Keratinocyte (primary cell): ENCODE results near the gene ADAMTS7. TPM values are rescaled to one million over a fixed set of nuclear protein-coding genes. Genes with fewer than 3 reads are reported as not detected.

Source experiments
- DNase-seq: peaks from one replicate; pipeline ENCODE4 v3.0.0-alpha.2; 2011; ENCODE audit warnings: low read depth, missing footprints, low spot score
- FAIRE-seq: peaks from 2 replicates; lab custom pipeline; 2011; peaks lifted over from hg19 to GRCh38; lab: Jason Lieb, UNC
- H2AFZ ChIP-seq: 2 replicates; pipeline ENCODE4 v1.6.0; 2012; ENCODE audit warnings: low read length, control low read depth, inconsistent platforms; ENCODE audit not compliant: control insufficient read depth
- H3K27ac ChIP-seq: 2 replicates; pipeline ENCODE4 v1.5.1; 2011; ENCODE audit warnings: low read length; ENCODE audit not compliant: control insufficient read depth, insufficient read depth
- H3K27me3 ChIP-seq: 3 replicates; pipeline ENCODE4 v1.6.0; 2011; ENCODE audit warnings: low read length; ENCODE audit not compliant: control insufficient read depth, insufficient read depth; ENCODE audit errors: extremely low read depth
- H3K36me3 ChIP-seq, 2 experiments: 2 replicates in 1 of 2; 3 replicates in 1 of 2; pipeline ENCODE4 v1.5.1; 2011; ENCODE audit warnings: low read length in 2 of 2, mild to moderate bottlenecking in 1 of 2; ENCODE audit not compliant: control insufficient read depth in 2 of 2, insufficient read depth in 2 of 2; ENCODE audit errors: extremely low read depth in 1 of 2
- H3K4me1 ChIP-seq: 3 replicates; pipeline ENCODE4 v1.5.1; 2011; ENCODE audit warnings: low read length; ENCODE audit not compliant: control insufficient read depth, insufficient read depth; ENCODE audit errors: extremely low read depth
- H3K4me2 ChIP-seq: 3 replicates; pipeline ENCODE4 v1.6.0; 2011; ENCODE audit warnings: low read depth, low read length; ENCODE audit not compliant: control insufficient read depth, insufficient read depth; ENCODE audit errors: extremely low read depth
- H3K4me3 ChIP-seq, 3 experiments: fragments of 200-600 bp in 1 of 3; sonication (generic) in 1 of 3; 2 replicates in 2 of 3; 3 replicates in 1 of 3; pipeline ENCODE4 v1.5.1; 2011 to 2016; ENCODE audit warnings: low read length in 3 of 3, mild to moderate bottlenecking in 3 of 3, control low read depth in 2 of 3, inconsistent platforms in 1 of 3, low read depth in 1 of 3, mixed read lengths in 1 of 3, mixed run types in 1 of 3, moderate library complexity in 1 of 3; ENCODE audit not compliant: control insufficient read depth in 2 of 3, insufficient read depth in 2 of 3; ENCODE audit errors: extremely low read depth in 1 of 3
- H3K79me2 ChIP-seq: 2 replicates; pipeline ENCODE4 v1.6.0; 2012; ENCODE audit warnings: low read length; ENCODE audit not compliant: control insufficient read depth, insufficient read depth
- H3K9ac ChIP-seq: 3 replicates; pipeline ENCODE4 v1.6.0; 2011; ENCODE audit warnings: low read length; ENCODE audit not compliant: control insufficient read depth, insufficient read depth; ENCODE audit errors: extremely low read depth
- H3K9me1 ChIP-seq: 3 replicates; pipeline ENCODE4 v1.6.0; 2011; ENCODE audit warnings: low read length; ENCODE audit not compliant: control insufficient read depth, insufficient read depth; ENCODE audit errors: extremely low read depth
- H3K9me3 ChIP-seq: 2 replicates; pipeline ENCODE4 v1.5.1; 2012; ENCODE audit warnings: low read depth, low read length; ENCODE audit not compliant: control insufficient read depth
- H4K20me1 ChIP-seq: 3 replicates; pipeline ENCODE4 v1.6.0; 2011; ENCODE audit warnings: low read length; ENCODE audit not compliant: control insufficient read depth, insufficient read depth; ENCODE audit errors: extremely low read depth
- EZH2 ChIP-seq: IDR thresholded peaks from one replicate; pipeline ENCODE4 v1.6.1; 2012; ENCODE audit warnings: inconsistent platforms, mild to moderate bottlenecking, low read length, moderate library complexity
- dilution Hi-C: fragments of 300-500 bp; cut with MboI; formaldehyde crosslinking; loops from one replicate; pipeline ENCODE4 v1.7.0; 2020; ENCODE audit warnings: low sequenced_read_pairs; ENCODE audit not compliant: extremely low pct_ligation_motif_present
- polyA plus RNA-seq, 5 experiments: library from polyadenylated mRNA; depleted of rRNA in 3 of 5; stranded (reverse) in 3 of 5; stranded (forward) in 1 of 5; unstranded in 1 of 5; fragments of >200 nt; gene quantifications; 1 replicate in 1 of 5; 2 replicates in 3 of 5; 3 replicates in 1 of 5; pipeline versions ENCODE4 v1.2.1 to v1.2.3, GENCODE V29; 2011 to 2012; ENCODE audit warnings: missing spikeins in 2 of 5, low read depth in 1 of 5, low replicate concordance in 1 of 5
- TF ChIP-seq, protein P1 (sequence below), 3 experiments: IDR thresholded peaks in 1 of 3; conservative IDR thresholded peaks in 1 of 3; optimal IDR thresholded peaks in 1 of 3; 2 replicates in 2 of 3; 3 replicates in 1 of 3; pipeline versions ENCODE3 to v1.5.1; 2011; ENCODE audit warnings: low read length in 3 of 3, mild to moderate bottlenecking in 3 of 3, moderate library complexity in 2 of 3, control low read depth in 1 of 3, inconsistent platforms in 1 of 3; ENCODE audit not compliant: insufficient read depth in 2 of 3; ENCODE audit errors: extremely low read depth in 1 of 3

The ADAMTS7 gene
- polyA plus RNA-seq, 1 donor (not counting 4 experiments of a cell fraction or from before 2014, with no cell fraction given): 0.13 TPM

DNA sequence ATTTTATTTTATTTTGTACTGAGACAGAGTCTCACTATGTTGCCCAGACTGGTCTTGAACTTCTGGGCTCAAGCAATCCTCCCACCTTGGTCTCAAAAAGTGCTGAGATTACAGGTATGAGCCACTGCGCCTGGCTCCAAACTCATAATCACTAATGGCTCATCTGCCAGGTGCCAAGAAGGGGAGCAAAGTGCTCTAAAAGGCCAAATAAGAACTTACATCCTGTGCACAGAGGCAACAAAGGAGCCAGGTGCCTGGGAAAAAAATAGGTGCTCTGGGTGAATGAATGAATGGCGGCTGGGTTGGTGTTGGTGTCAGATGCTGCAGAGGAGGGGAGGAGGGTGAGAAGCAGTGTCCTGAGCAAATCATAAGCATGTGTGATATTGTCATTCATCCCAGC lies 25.9 kb upstream of the ADAMTS7 start:
- Histone ChIP-seq H2AFZ (no peak overlapping the region), H3K79me2 (no peaks in the 10 kb centered on the region), H3K36me3 (no peaks in the 10 kb centered on the region), H3K9me1 (no peaks in the 10 kb centered on the region), H3K4me1 (no peaks in the 10 kb centered on the region), H3K9ac (no peak overlapping the region), H3K4me2 (no peak overlapping the region), H3K27me3 (peaks cover under 1% of the 10 kb centered on the region), H3K9me3 (no peaks in the 10 kb centered on the region), H3K27ac (no peak overlapping the region), H4K20me1 (no peaks in the 10 kb centered on the region), H3K4me3 (no peak overlapping the region)
- TF ChIP-seq, protein P1, sequence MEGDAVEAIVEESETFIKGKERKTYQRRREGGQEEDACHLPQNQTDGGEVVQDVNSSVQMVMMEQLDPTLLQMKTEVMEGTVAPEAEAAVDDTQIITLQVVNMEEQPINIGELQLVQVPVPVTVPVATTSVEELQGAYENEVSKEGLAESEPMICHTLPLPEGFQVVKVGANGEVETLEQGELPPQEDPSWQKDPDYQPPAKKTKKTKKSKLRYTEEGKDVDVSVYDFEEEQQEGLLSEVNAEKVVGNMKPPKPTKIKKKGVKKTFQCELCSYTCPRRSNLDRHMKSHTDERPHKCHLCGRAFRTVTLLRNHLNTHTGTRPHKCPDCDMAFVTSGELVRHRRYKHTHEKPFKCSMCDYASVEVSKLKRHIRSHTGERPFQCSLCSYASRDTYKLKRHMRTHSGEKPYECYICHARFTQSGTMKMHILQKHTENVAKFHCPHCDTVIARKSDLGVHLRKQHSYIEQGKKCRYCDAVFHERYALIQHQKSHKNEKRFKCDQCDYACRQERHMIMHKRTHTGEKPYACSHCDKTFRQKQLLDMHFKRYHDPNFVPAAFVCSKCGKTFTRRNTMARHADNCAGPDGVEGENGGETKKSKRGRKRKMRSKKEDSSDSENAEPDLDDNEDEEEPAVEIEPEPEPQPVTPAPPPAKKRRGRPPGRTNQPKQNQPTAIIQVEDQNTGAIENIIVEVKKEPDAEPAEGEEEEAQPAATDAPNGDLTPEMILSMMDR (optimal IDR thresholded peaks at IDR 0.05 in 1 of 3, IDR thresholded peaks at IDR 0.05 in 1 of 3, conservative IDR thresholded peaks at IDR 0.05 in 1 of 3; ENCODE audit: extremely low read depth in 1 of 3, insufficient read depth in 2 of 3, low read length in 3 of 3): no peak
- dilution Hi-C loops: no loop called here
- FAIRE-seq: no peak
- DNase-seq: no peak

DNA sequence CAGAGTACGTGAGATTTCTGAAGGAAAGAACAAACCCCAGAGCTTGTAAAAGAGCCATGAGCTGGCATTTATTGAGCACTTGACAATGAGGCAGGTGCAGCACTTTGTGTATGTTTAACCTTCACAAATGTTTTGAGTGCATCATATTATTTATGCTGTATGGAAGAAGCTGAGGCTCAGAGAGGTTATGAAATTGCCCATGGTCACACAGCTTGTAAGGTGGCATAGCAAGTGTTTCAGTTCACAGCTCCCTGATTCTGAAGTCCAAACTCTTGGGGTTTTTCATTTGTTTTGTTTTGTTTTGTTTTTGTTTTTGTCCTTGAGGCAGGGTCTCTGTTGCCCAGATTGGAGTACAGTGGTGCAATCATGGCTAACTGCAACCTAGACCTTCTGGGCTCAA lies 25.1 kb upstream of the ADAMTS7 start:
- Histone ChIP-seq H3K4me3 (no peak overlapping the region), H3K27ac (no peak overlapping the region), H3K9me3 (no peaks in the 10 kb centered on the region), H3K4me1 (no peaks in the 10 kb centered on the region), H2AFZ (no peak overlapping the region), H3K9ac (no peak overlapping the region), H3K4me2 (no peak overlapping the region), H3K9me1 (no peaks in the 10 kb centered on the region), H3K79me2 (no peaks in the 10 kb centered on the region), H4K20me1 (no peaks in the 10 kb centered on the region), H3K27me3 (peaks cover 9% of the 10 kb centered on the region), H3K36me3 (no peaks in the 10 kb centered on the region)
- DNase-seq (no peak), FAIRE-seq (no peak)
- dilution Hi-C loops: no loop called here
- TF ChIP-seq, protein P1 (optimal IDR thresholded peaks at IDR 0.05 in 1 of 3, IDR thresholded peaks at IDR 0.05 in 1 of 3, conservative IDR thresholded peaks at IDR 0.05 in 1 of 3; ENCODE audit: extremely low read depth in 1 of 3, insufficient read depth in 2 of 3, low read length in 3 of 3): no peak
- no peak for TF ChIP-seq EZH2
